ENCODE measurements around the gene C6orf141.

The C6orf141 gene

DNA sequence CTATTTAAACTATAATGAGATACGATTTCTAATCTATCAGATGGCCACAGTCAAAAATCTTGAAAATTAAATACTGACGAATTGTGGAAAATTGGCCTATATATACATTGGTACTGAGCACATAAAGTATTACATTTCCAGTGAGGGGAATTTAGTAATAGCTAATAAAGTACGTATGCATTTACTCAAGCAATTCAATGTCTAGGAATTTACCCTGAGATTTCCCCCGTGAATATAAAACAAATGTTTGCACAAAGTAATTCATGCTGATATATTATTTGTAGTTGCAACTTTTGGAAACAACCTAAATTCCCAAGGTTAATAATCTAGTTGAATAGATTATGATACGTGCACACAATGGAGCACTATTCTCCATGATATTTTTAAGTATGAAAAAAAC, 14.7 kb upstream of the C6orf141 start:
- in situ Hi-C loops (cut with MboI; ENCODE audit: low sequenced_read_pairs): no loop called here

DNA sequence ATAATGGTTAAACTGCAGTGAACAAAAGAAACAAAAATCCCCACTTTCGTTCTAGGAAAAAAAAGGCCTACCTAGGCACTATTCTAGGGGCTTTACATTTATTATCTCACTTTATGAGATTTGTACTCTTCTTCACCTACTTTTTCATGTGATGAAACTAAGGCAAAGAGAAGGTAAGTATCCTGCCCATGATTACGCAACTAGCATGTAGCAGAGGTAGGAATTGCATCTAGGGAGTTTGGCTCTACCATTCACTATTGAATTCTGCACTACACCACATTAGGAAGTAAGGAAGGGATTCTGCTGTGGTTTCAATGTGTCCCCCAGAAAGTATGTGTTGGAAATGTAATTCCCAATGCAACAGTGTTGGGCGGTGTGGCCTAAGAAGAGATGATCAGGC, 11.4 kb upstream of the C6orf141 start:
- in situ Hi-C loops (cut with MboI; ENCODE audit: low sequenced_read_pairs): no loop called here

DNA sequence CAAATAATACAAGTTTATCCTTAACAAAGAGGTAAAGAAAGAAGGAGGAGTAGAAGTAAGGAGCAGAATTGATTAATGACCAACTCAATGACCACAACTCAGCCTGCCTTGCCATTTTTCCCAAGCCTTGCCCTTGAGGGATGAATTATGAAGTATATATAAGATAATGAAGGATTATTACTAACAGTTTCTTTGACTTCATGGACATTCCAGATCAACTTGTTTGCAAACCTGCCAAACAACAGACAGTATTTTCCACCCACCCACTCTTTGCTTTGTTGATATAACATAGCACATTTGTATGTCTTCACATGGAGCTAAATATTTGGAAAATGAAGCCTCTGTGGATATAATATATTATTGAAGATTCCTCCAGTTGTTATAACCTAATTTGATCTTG, 9.9 kb upstream of the C6orf141 start:
- in situ Hi-C loops (cut with MboI; ENCODE audit: low sequenced_read_pairs): no loop called here

DNA sequence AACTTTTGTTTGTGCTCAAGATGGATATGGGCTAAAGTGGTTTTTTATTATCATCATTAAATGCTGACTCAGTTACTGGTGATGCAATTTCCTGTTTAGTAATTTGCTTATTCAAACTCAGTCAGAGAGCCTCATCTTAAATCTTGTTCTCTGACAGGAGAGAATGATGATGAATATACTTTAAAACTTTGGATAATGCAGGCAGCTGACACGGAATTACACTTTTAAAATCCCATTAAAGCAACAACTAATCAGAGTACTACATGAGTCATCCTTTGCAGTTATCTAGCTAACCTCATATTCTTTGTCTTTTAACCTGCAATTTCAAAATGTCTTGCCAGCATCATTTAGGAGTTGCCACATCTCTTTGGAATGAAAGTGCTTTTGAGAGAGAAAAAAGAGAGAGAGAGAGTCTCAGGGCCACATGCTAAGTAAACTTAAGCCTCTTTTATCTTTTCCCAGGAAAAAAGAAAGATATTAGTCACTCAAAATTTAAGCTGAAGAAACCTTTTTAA, 9.2 kb upstream of the C6orf141 start:
- in situ Hi-C loops (cut with MboI; ENCODE audit: low sequenced_read_pairs): no loop called here

DNA sequence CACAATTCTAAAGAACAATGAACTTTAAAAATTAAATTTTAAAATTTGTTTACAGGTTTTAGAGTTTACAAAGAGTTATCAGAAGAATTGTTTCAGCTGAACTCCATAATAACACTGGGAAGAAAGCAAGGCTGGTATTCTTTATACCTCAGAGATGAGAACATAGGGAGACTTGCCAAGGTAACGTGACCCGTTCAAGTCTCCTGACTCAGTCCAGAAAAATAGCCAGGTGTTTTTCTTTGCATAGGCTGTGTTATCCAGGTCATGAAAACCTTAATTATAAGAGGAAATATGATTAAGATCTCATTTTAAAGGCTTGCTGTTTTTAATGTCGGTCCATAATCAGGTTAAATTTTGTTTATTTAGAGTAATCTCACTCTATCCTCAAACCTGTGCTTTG, 8.5 kb upstream of the C6orf141 start:
- in situ Hi-C loops (cut with MboI; ENCODE audit: low sequenced_read_pairs): no loop called here

DNA sequence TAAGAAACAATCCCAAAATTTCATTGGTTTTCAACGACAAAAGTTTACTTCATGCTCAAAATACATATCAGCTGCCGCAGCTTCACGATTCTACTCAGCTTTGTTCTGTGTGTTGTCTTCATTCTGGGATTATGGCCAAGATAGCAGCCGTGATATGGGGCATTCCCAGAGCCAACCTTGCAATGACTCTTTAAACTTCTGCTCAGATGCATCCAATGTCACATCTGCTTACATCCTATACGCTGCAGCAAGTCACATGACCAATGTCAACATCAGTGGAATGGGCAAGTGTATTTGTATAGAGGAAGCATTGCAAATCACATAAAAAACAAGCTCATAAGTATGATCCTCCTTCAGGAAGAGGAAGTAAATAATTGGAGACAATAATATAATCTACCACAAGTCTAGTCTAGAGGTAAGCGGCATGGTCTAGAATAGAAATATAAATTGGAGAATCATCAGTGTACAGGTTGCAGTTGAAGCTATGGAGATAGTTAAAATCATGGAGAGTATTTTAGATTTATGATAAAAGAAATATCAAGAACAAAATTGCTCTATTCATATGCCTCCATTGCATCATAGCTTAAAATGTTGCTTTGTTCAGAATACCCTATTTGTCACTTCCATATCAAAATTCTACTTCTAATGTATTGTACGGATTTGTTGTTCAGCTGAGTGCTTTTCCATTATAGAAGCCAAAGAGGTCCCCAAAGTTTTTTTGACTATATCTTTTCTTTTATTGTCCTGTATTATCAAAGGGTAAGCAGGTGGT, 7.2 kb upstream of the C6orf141 start:
- in situ Hi-C loops (cut with MboI; ENCODE audit: low sequenced_read_pairs): no loop called here

DNA sequence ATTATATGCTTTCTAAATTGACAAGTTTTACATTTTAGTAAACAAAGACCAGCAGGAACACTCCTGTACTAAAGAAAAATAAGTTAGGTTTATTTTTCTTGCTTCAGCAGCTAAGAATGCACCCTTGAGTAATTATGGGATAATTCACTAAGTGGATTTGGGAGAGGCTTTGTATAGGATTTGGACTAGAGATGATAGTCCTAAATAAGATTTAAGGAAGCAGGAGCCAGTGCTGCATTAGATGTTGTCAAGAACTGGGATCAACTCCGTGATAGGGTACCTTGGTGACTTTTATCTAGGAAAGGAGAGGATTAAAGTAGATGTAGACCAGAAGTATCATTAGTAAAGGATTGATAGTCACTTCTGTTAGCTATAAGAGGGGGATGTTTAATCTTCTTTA, 4.1 kb upstream of the C6orf141 start:
- in situ Hi-C loops (cut with MboI; ENCODE audit: low sequenced_read_pairs): no loop called here

DNA sequence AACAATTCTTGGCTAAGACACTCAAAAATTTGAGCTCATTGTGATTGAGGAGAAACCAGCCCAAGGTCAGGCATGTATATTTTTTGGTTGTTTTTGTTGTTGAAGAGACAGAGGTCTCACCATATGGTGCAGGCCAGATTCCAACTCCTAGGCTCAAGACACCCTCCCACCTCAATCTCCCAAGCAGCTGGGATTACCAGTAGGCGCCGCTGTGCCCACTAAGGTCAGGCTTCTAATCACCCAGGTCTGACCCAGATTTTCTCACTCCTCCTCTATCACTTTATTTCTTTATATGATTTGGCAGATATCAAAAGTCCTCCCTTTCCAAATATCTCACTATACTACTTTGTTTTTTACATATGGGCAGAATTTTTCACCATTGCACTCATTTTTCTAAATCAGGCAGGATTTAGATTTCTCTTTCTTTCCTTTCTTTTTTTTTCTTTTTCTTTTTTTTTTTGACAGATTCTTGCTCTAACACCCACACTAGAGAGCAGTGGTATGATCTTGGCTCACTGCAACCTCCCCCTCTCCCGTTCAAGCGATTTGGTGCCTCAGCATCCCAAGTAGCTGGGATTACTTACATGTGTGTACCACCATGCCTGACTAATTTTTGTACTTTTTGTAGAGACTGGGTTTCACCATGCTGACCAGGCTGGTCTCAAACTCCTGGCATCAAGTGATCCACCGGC, 1.7 kb upstream of the C6orf141 start:
- in situ Hi-C loops (cut with MboI; ENCODE audit: low sequenced_read_pairs): no loop called here

DNA sequence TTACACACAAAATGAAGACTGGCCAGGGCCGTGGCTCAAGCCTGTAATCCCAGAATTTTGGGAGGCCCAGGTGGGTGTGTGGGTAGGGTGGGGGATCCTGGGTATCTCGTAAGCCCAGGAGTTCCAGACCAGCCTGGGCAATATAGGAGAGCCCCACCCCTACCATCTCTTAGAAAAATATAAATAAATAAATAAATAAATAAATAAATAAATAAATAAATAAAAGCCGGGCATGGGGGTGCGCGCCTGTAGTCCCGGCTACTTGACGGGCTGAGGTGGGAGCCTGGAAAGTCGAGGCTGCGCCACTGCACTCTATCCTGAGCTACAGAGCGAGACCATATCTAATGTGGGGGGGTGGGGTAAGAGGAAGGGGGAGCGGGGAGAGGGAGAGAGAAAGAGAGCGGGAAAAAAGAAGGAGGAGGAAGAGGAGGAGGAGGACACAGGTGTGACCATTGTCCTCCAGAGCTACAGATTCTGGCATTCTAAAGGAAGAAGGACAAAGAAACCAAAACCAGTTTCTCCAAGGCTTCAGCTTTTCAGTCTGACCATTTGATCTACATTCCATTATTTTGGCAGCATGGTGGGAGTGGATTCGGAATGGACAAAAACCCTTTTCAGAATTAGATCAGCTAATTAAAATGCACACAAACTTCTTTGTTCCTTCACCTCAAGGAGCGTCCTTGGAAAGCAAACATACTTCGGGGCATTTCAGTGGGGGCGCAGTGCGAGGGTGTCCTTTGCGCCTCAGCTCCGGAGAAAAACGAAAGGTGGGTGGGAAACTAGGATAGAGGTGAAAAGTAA, 577 bp upstream of the C6orf141 start:
- in situ Hi-C loops (cut with MboI; ENCODE audit: low sequenced_read_pairs): no loop called here

DNA sequence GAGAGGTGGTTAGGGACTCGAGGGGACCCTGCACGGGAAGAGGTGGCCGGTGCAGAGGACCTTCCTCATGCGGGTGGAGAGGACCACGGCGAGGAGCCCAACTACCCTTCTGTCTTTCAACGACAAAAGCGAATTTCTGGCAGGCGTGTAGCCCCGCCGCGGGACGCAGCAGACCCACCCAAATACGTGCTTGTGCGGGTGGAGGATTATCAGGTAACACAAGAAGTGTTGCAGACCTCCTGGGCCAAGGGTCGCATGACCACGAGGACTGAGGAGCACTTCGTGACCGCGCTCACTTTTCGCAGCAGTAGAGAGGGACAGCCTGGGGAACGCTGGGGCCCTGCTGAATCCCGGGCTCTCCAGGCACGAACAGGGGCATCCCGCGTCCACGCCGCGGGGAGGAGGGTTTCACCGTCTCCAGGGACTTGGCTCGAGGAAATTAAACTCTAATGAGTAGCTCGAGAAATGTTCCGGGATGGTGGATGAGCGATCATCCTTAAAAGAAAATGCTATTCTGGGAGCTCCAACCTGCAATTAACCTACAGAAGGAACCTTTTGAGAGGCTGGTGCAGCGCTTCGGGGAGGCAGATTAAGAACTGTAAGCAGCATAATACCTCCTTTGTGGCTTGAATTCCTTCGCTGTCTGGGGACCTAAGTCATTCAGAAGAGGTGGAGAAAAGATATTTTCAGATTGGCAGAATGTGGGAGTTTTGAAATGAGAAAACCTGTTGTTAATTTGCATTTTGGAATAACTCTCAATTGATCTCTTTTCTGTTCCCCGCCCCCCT, 804 bp downstream of the C6orf141 start:
- in situ Hi-C loops (cut with MboI; ENCODE audit: low sequenced_read_pairs): no loop called here

DNA sequence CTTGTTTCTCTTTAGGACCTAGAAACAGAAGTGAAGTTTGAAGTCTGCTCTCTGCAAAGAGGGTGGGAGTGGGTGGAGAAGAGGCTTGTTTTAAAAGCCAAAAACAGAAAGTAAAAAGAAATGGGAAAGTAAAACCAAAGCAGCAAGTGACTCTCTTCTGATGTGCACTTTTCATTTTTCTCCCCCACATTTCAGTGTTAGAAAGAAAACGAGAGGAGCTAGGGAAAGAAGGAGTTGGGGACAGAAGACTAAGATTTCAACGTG, 1.3 kb downstream of the C6orf141 start:
- in situ Hi-C loops (cut with MboI; ENCODE audit: low sequenced_read_pairs): no loop called here

DNA sequence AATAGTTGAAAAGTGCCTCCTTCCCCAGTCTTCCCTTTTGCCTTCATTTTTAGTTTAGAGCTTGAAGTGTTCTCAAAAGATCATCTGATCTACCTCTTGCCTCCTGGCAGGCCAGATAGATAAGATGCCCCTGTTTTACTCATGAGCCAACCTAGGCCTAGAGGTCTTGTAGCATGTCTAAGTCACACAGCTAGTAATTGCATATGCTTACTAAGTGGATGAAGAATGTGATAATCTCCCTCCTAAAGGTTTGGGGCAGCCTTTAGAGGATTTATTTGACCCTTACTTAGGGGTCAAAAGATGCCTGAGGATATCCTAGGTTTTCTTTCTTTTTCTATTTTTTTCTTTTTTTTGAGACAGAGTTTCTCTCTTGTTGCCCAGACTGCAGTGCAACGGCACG, 2.1 kb downstream of the C6orf141 start:
- in situ Hi-C loops (cut with MboI; ENCODE audit: low sequenced_read_pairs): no loop called here

DNA sequence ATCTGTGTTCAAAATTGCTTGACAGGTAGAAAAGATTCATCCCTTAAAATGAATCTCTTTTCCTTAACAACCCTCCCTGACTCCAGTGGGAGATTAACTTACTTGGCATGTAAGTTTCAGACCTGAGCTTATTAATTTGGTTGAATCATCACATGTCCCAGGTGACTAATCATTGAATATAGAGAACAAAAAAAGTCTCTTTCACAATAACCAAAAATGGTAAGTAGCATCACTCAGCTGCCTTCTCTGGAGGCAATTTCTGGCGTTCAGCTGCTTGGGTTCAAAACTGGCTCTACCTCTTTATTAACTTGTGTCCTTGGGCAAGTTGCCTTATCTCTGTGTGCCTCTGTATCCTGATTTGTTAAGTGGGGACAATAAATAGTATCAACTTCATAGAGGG, 2.9 kb downstream of the C6orf141 start:
- in situ Hi-C loops (cut with MboI; ENCODE audit: low sequenced_read_pairs): no loop called here

DNA sequence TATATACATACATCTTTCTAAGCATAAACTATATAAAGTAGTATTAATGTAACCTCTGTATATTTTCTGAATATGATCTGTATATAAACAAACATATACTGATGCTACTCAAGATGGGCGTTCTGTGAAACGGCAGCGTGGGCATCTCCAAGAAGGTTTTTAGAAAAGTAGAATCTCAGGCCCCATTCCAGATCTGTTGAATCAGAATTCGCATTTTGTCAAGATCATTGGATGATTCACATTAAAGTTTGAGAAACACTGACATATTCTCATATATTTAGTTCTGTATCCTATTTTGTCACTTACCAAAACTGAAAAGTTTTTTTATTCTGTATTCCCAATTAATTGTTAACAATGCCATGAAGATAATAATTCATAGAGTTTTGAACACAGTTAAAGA, 5.5 kb downstream of the C6orf141 start:
- in situ Hi-C loops (cut with MboI; ENCODE audit: low sequenced_read_pairs): no loop called here

DNA sequence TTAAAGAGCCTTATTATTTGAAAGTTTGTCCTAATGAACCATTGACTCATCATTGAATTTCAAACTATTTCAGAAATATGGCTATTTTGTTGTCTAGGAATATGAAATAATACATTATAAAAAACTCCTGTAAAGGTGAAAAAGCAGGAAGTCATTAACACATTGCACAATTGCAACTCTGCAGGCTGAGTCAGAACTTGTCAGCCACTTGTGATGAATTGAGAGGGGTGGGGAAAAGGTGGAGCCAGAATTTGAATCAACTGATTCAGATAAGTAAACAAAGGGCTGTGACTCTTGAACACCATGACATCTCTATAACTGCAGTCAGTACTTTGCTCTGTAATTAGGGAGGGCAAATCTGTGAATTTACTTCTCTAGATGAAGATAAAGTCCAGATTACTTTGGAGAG, 6.0 kb downstream of the C6orf141 start:
- in situ Hi-C loops (cut with MboI; ENCODE audit: low sequenced_read_pairs): no loop called here

DNA sequence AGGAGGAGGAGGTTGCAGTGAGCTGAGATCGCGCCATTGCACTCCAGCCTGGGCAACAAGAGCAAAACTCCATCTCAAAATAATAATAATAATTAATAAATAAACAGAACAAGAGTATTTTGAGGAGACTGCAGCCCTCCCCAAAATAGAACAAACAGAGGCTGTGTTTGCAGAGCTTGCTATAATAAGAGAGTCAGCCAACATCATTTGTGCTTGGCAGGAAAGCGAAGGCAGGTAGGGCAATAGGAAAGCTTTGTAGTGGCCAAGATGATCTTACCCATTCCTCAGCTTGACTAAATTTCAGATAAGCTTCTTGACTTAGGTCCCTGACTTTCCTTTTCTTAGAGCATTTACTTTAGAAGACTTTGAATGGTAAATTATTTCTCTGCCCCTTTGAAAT, 6.7 kb downstream of the C6orf141 start:
- in situ Hi-C loops (cut with MboI; ENCODE audit: low sequenced_read_pairs): no loop called here

DNA sequence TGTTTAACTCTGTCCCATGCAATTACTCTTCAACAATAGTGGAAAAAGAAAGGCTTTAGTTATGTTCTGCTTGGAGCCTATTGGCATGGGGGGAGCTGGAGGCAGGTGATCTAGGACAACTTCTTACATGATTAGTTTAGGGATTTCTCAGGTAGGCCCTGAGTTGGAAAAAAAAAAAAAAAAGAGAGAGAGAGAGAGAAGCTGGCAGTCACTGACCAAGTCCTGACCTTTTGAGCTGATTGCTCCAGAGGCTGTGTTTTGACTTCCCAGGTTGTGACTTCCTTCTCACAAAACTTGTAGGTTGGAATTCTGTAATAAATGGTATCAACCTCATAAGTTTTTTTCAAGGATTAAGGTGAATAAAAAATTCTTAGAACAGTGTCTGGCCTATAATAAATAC, 7.8 kb downstream of the C6orf141 start:
- in situ Hi-C loops (cut with MboI; ENCODE audit: low sequenced_read_pairs): no loop called here

DNA sequence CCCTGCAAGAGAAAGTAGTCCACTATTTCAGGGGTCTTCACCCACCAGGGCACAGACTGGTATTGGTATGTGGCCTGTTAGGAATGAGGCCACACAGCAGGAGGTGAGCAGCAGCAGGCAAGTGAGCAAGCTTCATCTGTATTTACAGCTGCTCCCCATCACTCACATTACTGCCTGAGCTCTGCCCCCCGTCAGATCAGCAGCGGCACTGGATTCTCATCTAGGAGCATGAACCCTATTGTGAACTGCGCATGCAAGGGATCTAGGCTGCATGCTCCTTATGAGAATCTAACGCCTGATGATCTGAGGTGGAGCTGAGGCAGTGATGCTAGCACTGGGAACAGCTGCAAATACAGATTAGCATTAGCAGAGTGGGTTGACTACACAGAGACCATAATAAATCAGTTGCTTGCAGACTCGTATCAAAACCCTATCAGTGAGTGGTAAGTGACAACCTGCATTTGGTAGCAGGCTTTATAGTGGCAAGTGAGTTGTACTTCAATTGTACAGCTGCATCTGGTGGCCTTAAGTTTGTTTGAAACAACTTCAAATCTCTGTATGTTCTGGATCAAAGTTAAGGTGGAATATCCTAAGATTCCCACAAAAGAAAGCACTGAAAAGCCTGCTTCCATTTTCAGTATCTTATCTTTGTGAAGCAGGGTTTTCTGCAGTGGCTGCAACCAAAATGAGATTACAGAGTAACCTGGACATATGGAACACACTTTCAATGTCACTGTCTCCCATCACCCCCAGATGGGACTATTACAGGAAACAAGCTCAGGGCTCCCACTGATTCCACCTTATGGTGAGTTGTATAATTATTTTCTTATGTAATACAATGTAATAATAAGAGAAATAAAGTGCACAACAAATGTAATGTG, 12.8 kb downstream of the C6orf141 start:
- in situ Hi-C loops (cut with MboI; ENCODE audit: low sequenced_read_pairs): no loop called here

DNA sequence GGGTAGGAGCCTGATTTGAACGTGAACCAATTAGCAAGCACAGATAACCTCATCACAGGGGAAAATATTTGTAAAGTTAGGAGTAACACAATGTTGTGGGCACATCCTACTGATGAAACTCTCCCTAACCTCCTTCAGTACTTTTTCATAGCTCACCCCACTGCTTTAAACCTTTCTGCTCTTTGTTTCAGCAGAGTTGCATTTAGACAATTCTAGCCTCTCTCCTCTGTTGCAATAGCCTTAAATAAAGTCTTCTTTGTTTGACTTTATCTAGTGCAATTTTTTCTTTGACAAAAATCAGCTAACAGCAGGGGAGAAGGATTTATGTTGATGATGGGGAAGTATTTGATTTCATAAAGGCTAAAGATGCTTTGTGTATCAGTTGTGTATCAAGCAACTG, 14.1 kb downstream of the C6orf141 start:
- in situ Hi-C loops (cut with MboI; ENCODE audit: low sequenced_read_pairs): no loop called here

DNA sequence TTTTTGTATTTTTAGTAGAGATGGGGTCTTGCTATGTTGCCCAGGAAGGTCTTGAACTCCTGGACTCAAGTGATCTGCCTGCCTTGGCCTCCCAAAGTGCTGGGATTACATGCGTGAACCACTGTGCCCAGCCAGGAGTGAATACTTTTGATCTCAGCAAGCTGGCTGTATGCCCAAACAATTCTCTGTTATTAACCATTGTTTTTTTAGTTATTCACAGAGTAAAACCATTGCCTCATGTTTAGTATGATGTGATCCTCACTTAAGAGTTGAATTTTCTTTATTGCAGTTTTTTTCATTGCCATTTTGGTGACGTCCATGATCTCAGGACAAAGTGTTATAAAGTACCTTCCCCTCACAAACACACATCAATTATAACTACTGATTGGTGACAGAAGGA, 14.8 kb downstream of the C6orf141 start:
- in situ Hi-C loops (cut with MboI; ENCODE audit: low sequenced_read_pairs): no loop called here

Measured in HL-60/S4 treated with retinoic acid at 250 ng/mL for 4 days and 3 days (cell line).